ENCODE measurements around the gene ITLN2.
"Not testable (repeated sequence)": the region's sequence is repeated elsewhere in the genome, so short reads cannot be mapped to it uniquely, and the experiment has no call there.

ITLN2 gene

DNA sequence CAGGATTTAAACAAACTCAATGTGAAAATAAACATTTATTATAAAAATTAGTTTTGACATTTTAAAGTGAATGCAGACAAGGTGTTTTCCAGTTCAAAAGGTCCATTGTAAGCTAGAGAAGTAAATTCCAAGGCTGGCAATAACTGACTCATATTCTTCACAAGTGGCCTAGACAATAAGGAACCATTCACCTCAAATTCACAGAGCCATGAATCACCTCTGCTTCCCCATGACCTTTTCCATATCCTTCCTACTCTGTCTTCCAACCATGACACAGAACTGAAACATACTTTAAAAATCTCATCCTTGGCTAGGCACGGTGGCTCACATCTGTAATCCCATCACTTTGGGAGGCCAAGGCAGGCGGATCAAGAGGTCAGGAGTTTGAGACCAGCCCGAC lies 41.6 kb upstream of the ITLN2 start:
- TF ChIP-seq CTCF (IDR thresholded peaks at IDR 0.05; ENCODE audit: control insufficient read depth, insufficient read depth, low read depth, low read length, missing control alignments): no peak
- H3K4me3 ChIP-seq (ENCODE audit: control insufficient read depth, low read depth, low read length): no peak overlapping the region
- DNase-seq (ENCODE audit: low read depth): no peak

- no peak overlapping the region for H3K4me3 ChIP-seq (ENCODE audit: control insufficient read depth, low read depth, low read length)
- peak; percentile 50 for TF ChIP-seq CTCF (IDR thresholded peaks at IDR 0.05; ENCODE audit: control insufficient read depth, insufficient read depth, low read depth, low read length, missing control alignments)
- DNase-seq (ENCODE audit: low read depth): peak; percentile 75
Measured at GRCh38 chr1:160993544-160994193, 39.1 kb upstream of the ITLN2 start.

DNA sequence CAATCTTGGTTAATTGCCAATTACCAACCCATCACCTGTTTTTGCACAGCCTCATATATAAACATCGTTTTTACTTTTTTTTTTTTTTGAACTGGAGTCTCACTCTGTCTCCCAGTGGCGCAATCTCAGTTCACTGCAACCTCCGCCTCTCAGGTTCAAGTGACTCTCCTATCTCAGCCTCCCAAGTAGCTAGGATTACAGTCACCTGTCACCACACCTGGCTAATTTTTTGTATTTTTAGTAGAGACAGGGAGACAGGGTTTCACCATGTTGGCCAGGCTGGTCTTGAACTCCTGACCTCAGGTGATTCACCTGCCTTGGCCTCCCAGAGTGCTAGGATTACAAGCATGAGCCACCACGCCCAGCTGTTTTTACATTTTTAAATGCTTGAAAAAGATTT lies 37.4 kb upstream of the ITLN2 start:
- not testable (repeated sequence) for DNase-seq (ENCODE audit: low read depth); H3K4me3 ChIP-seq (ENCODE audit: control insufficient read depth, low read depth, low read length)

- H3K4me3 ChIP-seq (ENCODE audit: control insufficient read depth, low read depth, low read length): no peak overlapping the region
- no peak for DNase-seq (ENCODE audit: low read depth)
- no peak for TF ChIP-seq CTCF (IDR thresholded peaks at IDR 0.05; ENCODE audit: control insufficient read depth, insufficient read depth, low read depth, low read length, missing control alignments)
Measured at GRCh38 chr1:160987359-160988050, 32.9 kb upstream of the ITLN2 start.

- no peak overlapping the region for H3K4me3 ChIP-seq (ENCODE audit: control insufficient read depth, low read depth, low read length)
- no peak for TF ChIP-seq CTCF (IDR thresholded peaks at IDR 0.05; ENCODE audit: control insufficient read depth, insufficient read depth, low read depth, low read length, missing control alignments)
- DNase-seq (ENCODE audit: low read depth): no peak
Measured at GRCh38 chr1:160985723-160986122, 31.1 kb upstream of the ITLN2 start.

DNA sequence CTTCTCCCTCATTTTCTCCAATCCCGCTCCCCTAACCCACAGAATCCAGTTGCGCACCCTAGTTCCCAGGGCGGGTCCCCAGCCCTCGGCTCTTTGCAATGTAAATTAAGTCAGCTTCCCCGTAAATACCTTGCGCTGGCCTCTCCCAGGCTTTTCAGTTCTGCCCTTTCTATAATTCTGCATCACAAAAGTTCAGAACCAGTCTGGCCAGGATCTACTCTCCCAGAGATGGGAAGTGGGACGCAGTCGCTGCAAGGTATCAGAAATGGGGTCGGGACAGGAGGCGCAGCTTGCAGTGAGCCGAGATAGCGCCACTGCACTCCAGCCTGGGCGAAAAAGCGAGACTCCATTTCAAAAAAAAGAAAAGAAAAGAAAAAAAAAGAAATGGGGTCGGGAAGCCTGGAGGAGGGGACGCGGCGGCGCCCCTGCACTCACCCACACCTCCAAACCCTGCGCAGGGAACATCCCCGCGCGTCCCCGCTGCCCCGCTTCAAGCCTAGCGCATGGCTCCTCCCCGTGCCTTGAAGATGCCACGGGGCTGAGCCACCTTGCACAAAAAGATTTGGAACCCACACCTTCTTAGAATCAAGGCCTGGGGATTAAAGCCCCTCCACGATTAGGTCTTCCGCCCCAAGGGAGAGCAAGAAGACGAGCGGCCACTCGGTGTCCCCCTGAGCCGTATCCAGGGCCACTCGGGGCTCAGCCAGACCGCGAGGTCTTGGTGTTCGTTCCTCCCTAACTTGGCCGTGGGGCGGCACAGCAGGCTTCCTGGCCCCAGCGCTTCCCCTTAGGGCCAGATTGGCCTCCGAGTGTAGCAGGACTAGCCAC lies 27.2 kb upstream of the ITLN2 start:
- DNase-seq (ENCODE audit: low read depth): no peak
- no peak for TF ChIP-seq CTCF (IDR thresholded peaks at IDR 0.05; ENCODE audit: control insufficient read depth, insufficient read depth, low read depth, low read length, missing control alignments)

DNA sequence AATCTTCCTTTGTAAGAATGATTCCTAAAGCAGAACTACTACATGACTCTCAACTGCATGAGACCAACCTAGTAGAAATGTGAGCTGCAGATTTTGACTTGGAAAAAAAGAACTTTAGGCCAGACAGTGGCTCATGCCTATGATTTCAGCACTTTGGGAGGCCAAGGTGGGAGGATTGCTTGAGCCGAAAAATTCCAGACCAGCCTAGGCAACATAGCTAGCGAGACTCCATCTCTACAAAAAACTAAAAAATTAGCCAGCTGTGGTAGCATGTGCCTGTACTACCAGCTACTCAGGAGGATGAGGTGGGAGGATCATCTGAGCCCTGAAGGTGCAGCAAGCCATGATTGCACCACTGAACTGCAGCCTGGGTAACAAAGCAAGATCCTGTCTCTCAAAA lies 24.7 kb upstream of the ITLN2 start:
- no peak for TF ChIP-seq CTCF (IDR thresholded peaks at IDR 0.05; ENCODE audit: control insufficient read depth, insufficient read depth, low read depth, low read length, missing control alignments)
- H3K4me3 ChIP-seq (ENCODE audit: control insufficient read depth, low read depth, low read length): no peak overlapping the region
- no peak for DNase-seq (ENCODE audit: low read depth)

More for the DNA sequence above, 27.2 kb upstream of the ITLN2 start:
- H3K4me3 ChIP-seq (ENCODE audit: control insufficient read depth, low read depth, low read length): peak overlapping the region; percentile 2; the same call in 1 of the 2 replicates
